ENCODE data around the gene SLC25A1.

Gene SLC25A1

GRCh38 chr22:19178657-19179496 lies at the start of gene SLC25A1:
TSS of gene SLC25A1 (minus strand) at chr22:19178736. CDS start at chr22:19178673, 63 bp downstream.
- in situ Hi-C loops (cut with MboI; ENCODE audit: low sequenced_read_pairs) = loop anchor here (25.0 kb wide), 1 partner anchor 108 kb away; the partner anchor contains the start of gene CLTCL1

GRCh38 chr22:19228179-19228578 lies 49.6 kb upstream of the SLC25A1 start:
- in situ Hi-C loops (cut with MboI; ENCODE audit: low sequenced_read_pairs) = no loop called here

GRCh38 chr22:19226428-19226827 lies 47.9 kb upstream of the SLC25A1 start:
- in situ Hi-C loops (cut with MboI; ENCODE audit: low sequenced_read_pairs) = no loop called here

GRCh38 chr22:19225560-19225959 lies 47.0 kb upstream of the SLC25A1 start:
- in situ Hi-C loops (cut with MboI; ENCODE audit: low sequenced_read_pairs) = no loop called here

- in situ Hi-C loops (cut with MboI; ENCODE audit: low sequenced_read_pairs) = no loop called here
These were observed 46.4 kb upstream of the SLC25A1 start for GRCh38 chr22:19224985-19225384.

GRCh38 chr22:19224557-19224956 lies 46.0 kb upstream of the SLC25A1 start:
- in situ Hi-C loops (cut with MboI; ENCODE audit: low sequenced_read_pairs) = no loop called here

GRCh38 chr22:19223617-19224016 lies 45.1 kb upstream of the SLC25A1 start:
- in situ Hi-C loops (cut with MboI; ENCODE audit: low sequenced_read_pairs) = no loop called here

- in situ Hi-C loops (cut with MboI; ENCODE audit: low sequenced_read_pairs) = no loop called here
These were observed 44.6 kb upstream of the SLC25A1 start for GRCh38 chr22:19223110-19223509.

- in situ Hi-C loops (cut with MboI; ENCODE audit: low sequenced_read_pairs) = no loop called here
These were observed 43.9 kb upstream of the SLC25A1 start for GRCh38 chr22:19222242-19223005.

- in situ Hi-C loops (cut with MboI; ENCODE audit: low sequenced_read_pairs) = no loop called here
These were observed 42.3 kb upstream of the SLC25A1 start for GRCh38 chr22:19220867-19221266.

GRCh38 chr22:19218541-19219233 lies 40.2 kb upstream of the SLC25A1 start:
- in situ Hi-C loops (cut with MboI; ENCODE audit: low sequenced_read_pairs) = no loop called here

- in situ Hi-C loops (cut with MboI; ENCODE audit: low sequenced_read_pairs) = no loop called here
These were observed 38.0 kb upstream of the SLC25A1 start for GRCh38 chr22:19216579-19216978.

- in situ Hi-C loops (cut with MboI; ENCODE audit: low sequenced_read_pairs) = no loop called here
These were observed 36.8 kb upstream of the SLC25A1 start for GRCh38 chr22:19215360-19215759.

GRCh38 chr22:19214078-19214473 lies 35.5 kb upstream of the SLC25A1 start:
- in situ Hi-C loops (cut with MboI; ENCODE audit: low sequenced_read_pairs) = no loop called here

- in situ Hi-C loops (cut with MboI; ENCODE audit: low sequenced_read_pairs) = no loop called here
These were observed 35.0 kb upstream of the SLC25A1 start for GRCh38 chr22:19213442-19214077.

- in situ Hi-C loops (cut with MboI; ENCODE audit: low sequenced_read_pairs) = no loop called here
These were observed 34.5 kb upstream of the SLC25A1 start for GRCh38 chr22:19213001-19213400.

- in situ Hi-C loops (cut with MboI; ENCODE audit: low sequenced_read_pairs) = no loop called here
These were observed 33.9 kb upstream of the SLC25A1 start for GRCh38 chr22:19212302-19212870.

GRCh38 chr22:19210188-19210587 lies 31.7 kb upstream of the SLC25A1 start:
- in situ Hi-C loops (cut with MboI; ENCODE audit: low sequenced_read_pairs) = no loop called here

GRCh38 chr22:19208287-19208847 lies 29.8 kb upstream of the SLC25A1 start:
- in situ Hi-C loops (cut with MboI; ENCODE audit: low sequenced_read_pairs) = no loop called here

- in situ Hi-C loops (cut with MboI; ENCODE audit: low sequenced_read_pairs) = no loop called here
These were observed 29.3 kb upstream of the SLC25A1 start for GRCh38 chr22:19207884-19208283.

Measured in HL-60/S4 treated with retinoic acid at 250 ng/mL for 4 days and 3 days (cell line).